NOMO-1 (cell line): ENCODE results near the gene UNC50.

Experiments
- DNase-seq, 2 experiments: peaks; one replicate each; lab custom pipeline; 2025; ENCODE audit not compliant: unreplicated experiment in 2 of 2; lab: John Stamatoyannopoulos, UW

The UNC50 gene

DNA sequence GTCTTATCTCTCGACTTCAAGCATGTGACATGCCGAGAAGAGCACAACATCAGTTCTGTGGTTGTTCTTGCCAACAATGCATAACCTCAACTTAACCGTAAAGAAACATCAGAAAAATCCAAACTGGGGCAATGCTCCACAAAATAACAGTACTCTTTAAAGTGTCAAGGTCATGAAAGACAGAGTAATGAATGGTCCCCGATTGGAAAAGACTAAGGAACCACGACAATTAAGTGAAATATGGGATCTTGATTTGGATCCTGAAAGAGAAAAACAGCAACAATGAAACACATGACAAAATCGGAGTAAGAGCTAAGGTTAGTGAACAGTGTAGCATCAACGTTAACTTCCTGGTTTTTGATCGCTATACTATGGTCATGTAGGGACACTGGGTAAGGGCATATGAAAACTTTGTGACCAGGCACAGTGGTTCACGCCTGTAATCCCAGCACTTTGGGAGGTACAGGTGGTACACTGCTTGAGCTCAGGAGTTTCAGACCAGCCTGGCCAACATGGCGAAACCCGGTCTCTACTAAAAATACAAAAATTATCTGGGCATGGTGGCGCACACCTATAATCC is 55.2 kb downstream of the UNC50 start:
- peak in 1 of 2 experiments; percentile 20 for DNase-seq

DNA sequence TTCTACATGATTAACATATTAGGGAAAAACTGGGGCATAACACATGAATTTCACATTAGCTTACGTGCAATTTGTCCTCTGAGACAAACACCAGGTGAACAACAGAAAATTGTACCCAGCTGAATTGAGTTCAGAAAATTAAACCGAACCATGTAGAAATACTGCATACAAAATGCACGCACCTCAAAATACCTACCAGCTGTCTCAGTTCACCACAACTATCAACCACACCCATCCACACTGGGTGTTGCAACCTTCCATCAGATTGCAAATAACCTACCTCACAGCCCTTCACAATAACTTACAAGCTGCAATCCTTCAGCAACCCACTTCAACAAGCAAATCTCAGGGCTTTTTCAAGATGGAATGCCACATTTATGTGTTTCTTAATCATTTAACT is 55.9 kb downstream of the UNC50 start:
- peak; percentile 84 to 92 for DNase-seq

DNA sequence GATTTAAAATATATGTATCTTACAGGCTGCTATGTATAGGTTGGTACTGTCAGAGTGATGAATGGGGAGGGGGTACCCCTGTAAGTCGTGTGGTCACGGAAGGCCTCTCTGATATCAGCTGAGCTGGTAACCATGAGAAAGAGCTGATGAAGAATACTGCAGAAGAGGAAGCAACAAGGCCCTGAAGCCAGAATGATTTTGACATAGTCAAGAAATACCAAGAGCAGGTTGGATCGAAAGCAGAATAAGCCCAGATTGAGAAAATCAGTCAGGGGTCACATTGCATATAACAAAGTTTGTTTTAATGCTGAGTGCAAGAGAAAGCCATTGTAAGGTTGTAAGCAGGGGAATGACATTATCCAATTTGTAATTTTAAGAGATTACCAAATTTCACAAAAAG is 57.3 kb downstream of the UNC50 start:
- DNase-seq: peak; percentile 20 to 59
